DMS53 treated with DMSO at 0.1 percent for 48 hours (cell line): ENCODE measurements around the gene ETNPPL.

Experiments used
- DNase-seq: peaks from one replicate; lab custom pipeline; 2025; ENCODE audit not compliant: unreplicated experiment; lab: John Stamatoyannopoulos, UW

ETNPPL gene

DNA sequence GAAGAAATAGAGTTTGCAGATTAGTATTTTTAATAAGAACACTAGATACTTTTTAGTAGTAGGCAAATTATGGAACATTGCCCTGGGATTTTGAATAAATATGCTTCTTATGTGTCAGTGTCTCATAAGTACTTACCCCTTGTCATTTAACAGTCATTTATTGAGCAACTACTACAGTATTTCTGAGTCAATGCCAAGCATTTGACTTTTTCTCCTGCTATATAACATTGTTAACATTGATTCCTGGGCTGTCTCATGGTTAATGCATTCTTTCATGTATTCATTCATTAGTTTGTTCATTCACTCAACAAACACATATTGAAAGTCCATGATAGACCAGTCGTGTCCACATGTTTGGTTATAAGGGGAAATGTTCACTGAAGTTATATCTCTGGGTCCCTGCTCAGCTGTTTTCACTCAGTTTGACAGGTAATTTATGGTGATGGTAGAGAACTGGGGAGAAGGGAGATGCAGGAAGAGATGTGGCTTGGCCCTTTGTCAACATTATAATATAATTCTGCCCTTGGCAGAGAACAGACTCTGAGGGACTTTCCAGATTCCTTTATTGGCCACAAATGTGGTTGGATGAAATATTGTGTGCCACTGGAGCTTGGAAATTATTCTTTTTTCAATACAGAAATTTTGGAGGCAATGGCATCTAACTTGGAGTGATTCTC, 62.6 kb downstream of the ETNPPL start:
- DNase-seq: no peak

DNA sequence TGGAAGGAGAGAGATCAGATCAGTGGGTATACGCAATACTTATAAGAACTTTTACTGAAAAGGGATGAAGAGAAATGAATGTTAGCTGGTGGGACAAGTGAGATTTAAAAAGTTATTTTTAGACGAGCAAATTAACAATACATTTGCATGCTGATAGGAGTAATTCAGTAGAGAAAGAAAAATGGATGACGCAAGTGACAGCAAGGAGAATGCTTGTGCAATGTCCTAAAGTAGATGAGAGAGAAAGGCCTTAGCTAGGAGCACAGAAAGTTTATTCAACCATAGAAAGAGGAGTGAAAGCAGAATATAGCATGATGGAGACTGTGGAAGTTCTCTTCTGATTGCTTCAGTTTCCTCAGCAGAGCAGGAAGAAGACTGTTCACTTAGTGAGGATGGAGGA, 66.7 kb downstream of the ETNPPL start:
- no peak for DNase-seq

DNA sequence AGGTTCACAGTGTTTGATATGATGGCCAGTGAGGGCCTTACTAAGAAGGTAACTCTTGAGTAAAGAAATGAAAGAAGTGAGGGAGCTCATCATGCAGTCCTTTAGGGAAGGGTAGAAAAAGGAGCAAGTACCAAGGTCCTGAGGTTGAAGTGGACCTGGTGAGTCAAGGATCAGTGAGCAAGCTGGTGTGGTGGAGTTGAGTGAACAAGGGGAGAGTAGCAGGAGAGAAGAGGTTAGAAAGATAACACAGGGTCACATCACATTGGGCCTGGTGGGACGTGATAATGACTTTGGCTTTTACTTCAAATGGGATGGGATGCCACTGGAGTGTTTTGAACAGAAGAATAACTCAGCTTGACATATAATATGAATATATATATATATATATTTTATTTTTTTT, 67.8 kb downstream of the ETNPPL start:
- DNase-seq: no peak

GRCh38 chr4:108694423-108694822, 68.4 kb downstream of the ETNPPL start:
- DNase-seq: no peak

DNA sequence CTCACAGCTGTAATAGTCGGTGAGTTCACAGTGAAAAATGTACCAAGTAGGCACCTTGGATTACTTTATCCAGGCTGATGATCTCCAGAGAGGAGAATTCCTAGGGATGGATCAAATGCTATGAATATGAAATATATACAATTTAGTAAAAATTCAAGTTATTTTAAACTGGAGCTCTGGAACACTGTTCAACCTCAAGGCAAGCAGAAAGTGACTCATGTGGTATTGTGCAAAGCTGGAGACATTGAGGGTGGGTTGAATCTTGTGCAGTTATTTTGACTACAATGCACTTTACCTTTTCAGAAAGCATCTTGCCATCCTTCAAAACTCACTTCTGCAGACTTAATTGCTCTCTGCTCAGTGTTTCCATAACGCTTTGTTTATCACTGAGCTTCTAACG, 69.0 kb downstream of the ETNPPL start:
- DNase-seq: peak; percentile 21

GRCh38 chr4:108693211-108693610, 69.6 kb downstream of the ETNPPL start:
- DNase-seq: no peak
